ENCODE data around the gene FAM13C.
A peak's percentile ranks its signal among the peaks of the same experiment; 100 is the strongest.

FAM13C gene

GRCh38 chr10:59350558-59350957 lies 11.8 kb downstream of the FAM13C start:
- H3K4me3 ChIP-seq: no peak overlapping the region
- intact Hi-C loops (cut with DNase I; ENCODE audit: low total_unique reads): no loop called here
- no peak overlapping the region for H3K27ac ChIP-seq
- no peaks in the 10 kb centered on the region for H3K9me3 ChIP-seq
- DNase-seq: no peak
- no peak for TF ChIP-seq CTCF (IDR thresholded peaks at IDR 0.05)
- no peaks in the 10 kb centered on the region for H3K27me3 ChIP-seq
- no peaks in the 10 kb centered on the region for H3K4me1 ChIP-seq
- peaks cover 20 to 27% (median 21%) of the 10 kb centered on the region in 3 donors for H3K36me3 ChIP-seq

- no peak for TF ChIP-seq CTCF (IDR thresholded peaks at IDR 0.05)
- no peak overlapping the region for H3K27ac ChIP-seq
- peaks cover 11 to 16% (median 13%) of the 10 kb centered on the region in 3 donors for H3K36me3 ChIP-seq
- H3K4me1 ChIP-seq: peaks cover 0 to 13% (median 1%) of the 10 kb centered on the region in 4 donors
- no peak for DNase-seq
- H3K27me3 ChIP-seq: no peaks in the 10 kb centered on the region
- intact Hi-C loops (cut with DNase I; ENCODE audit: low total_unique reads): no loop called here
- H3K9me3 ChIP-seq: no peaks in the 10 kb centered on the region
- H3K4me3 ChIP-seq: no peak overlapping the region
These were observed 16.0 kb downstream of the FAM13C start for GRCh38 chr10:59346321-59346720.

GRCh38 chr10:59342723-59343122 lies 19.6 kb downstream of the FAM13C start:
- Histone ChIP-seq H3K36me3 (peaks cover 0 to 3% (median 0%) of the 10 kb centered on the region in 3 donors), H3K27ac (peak overlapping the region in 1 of 2 donors; percentile 6), H3K4me3 (no peak overlapping the region), H3K27me3 (no peaks in the 10 kb centered on the region), H3K4me1 (peaks cover 0 to 40% (median 7%) of the 10 kb centered on the region in 4 donors), H3K9me3 (no peaks in the 10 kb centered on the region)
- intact Hi-C loops (cut with DNase I; ENCODE audit: low total_unique reads): no loop called here
- no peak for DNase-seq
- no peak for TF ChIP-seq CTCF (IDR thresholded peaks at IDR 0.05)

- no peaks in the 10 kb centered on the region for H3K27me3 ChIP-seq
- peak overlapping the region in 1 of 2 donors; percentile 15 for H3K27ac ChIP-seq
- no peaks in the 10 kb centered on the region for H3K9me3 ChIP-seq
- no peak for TF ChIP-seq CTCF (IDR thresholded peaks at IDR 0.05)
- no peaks in the 10 kb centered on the region for H3K36me3 ChIP-seq
- no peak for DNase-seq
- intact Hi-C loops (cut with DNase I; ENCODE audit: low total_unique reads): no loop called here
- H3K4me1 ChIP-seq: peaks cover under 1 to 48% (median 11%) of the 10 kb centered on the region in 4 donors
- no peak overlapping the region for H3K4me3 ChIP-seq
These were observed 20.3 kb downstream of the FAM13C start for GRCh38 chr10:59342000-59342399.

GRCh38 chr10:59340285-59340684 lies 22.1 kb downstream of the FAM13C start:
- Histone ChIP-seq H3K9me3 (no peaks in the 10 kb centered on the region), H3K4me1 (peaks cover 4 to 65% (median 24%) of the 10 kb centered on the region in 4 donors), H3K36me3 (no peaks in the 10 kb centered on the region), H3K27ac (peak overlapping the region; percentile 62 to 75), H3K4me3 (no peak overlapping the region), H3K27me3 (no peaks in the 10 kb centered on the region)
- DNase-seq: no peak
- TF ChIP-seq CTCF (IDR thresholded peaks at IDR 0.05): no peak
- intact Hi-C loops (cut with DNase I; ENCODE audit: low total_unique reads): no loop called here

- Histone ChIP-seq H3K4me1 (peaks cover 4 to 72% (median 24%) of the 10 kb centered on the region in 4 donors), H3K9me3 (no peaks in the 10 kb centered on the region), H3K4me3 (no peak overlapping the region), H3K36me3 (no peaks in the 10 kb centered on the region), H3K27me3 (no peaks in the 10 kb centered on the region), H3K27ac (peak overlapping the region; percentile 62 to 75)
- no peak for DNase-seq
- intact Hi-C loops (cut with DNase I; ENCODE audit: low total_unique reads): no loop called here
- no peak for TF ChIP-seq CTCF (IDR thresholded peaks at IDR 0.05)
These were observed 23.0 kb downstream of the FAM13C start for GRCh38 chr10:59339351-59339750.
